GM12892 (cell line): ENCODE results near the gene BGN.

Experiments
- POLR2A ChIP-seq: IDR thresholded peaks from 2 replicates; pipeline ENCODE4 v1.6.1; 2011; ENCODE audit warnings: low read depth, low read length, control low read depth
- POLR2AphosphoS5 ChIP-seq: IDR thresholded peaks from 2 replicates; pipeline ENCODE4 v1.6.1; 2011; ENCODE audit warnings: low read depth, low read length, control low read depth
- TAF1 ChIP-seq: IDR thresholded peaks from 2 replicates; pipeline ENCODE4 v1.6.1; 2011; ENCODE audit warnings: low read depth, mild to moderate bottlenecking, control low read depth, low read length, borderline replicate concordance

- TF ChIP-seq POLR2AphosphoS5 (no peak), POLR2A (no peak), TAF1 (no peak)
Observed at GRCh38 chrX:153470411-153471363, 24.1 kb upstream of the BGN start, which contains the start of gene HAUS7.
